Vagina (tissue), 2 donors: ENCODE results near the gene ETAA1. TPM values are rescaled to one million over a fixed set of nuclear protein-coding genes. Genes with fewer than 3 reads are reported as not detected.
A peak's percentile ranks its signal among the peaks of the same experiment; 100 is the strongest.

ENCODE experiments used
- DNase-seq, 2 donors: peaks; one replicate each; pipeline ENCODE4 v3.0.0-alpha.2; 2017; ENCODE audit errors: extremely low spot score in 2 of 2
- H3K27ac ChIP-seq: fragments of 200-600 bp; sonication (generic); one replicate; pipeline ENCODE4 v1.5.1; 2019
- H3K27me3 ChIP-seq: fragments of 200-600 bp; sonication (generic); one replicate; pipeline ENCODE4 v1.5.1; 2019
- H3K36me3 ChIP-seq, 2 donors: fragments of 200-600 bp; sonication (generic); one replicate each; pipeline ENCODE4 v1.5.1; 2017 to 2019
- H3K4me1 ChIP-seq: fragments of 200-600 bp; sonication (generic); one replicate; pipeline ENCODE4 v1.5.1; 2019
- H3K4me3 ChIP-seq, 2 donors: fragments of 200-600 bp; sonication (generic); 1 replicate in 1 of 2; 2 replicates in 1 of 2; pipeline ENCODE4 v1.5.1; 2016 to 2019
- H3K9me3 ChIP-seq: fragments of 200-600 bp; sonication (generic); one replicate; pipeline ENCODE4 v1.5.1; 2019
- POLR2A ChIP-seq, 2 donors: fragments of 450-650 bp; IDR thresholded peaks; one replicate each; pipeline ENCODE4 v1.6.1; 2017; ENCODE audit warnings: antibody characterized with exemption in 2 of 2, mild to moderate bottlenecking in 2 of 2, moderate library complexity in 2 of 2
- POLR2AphosphoS5 ChIP-seq, 2 donors: sonication (generic); formaldehyde crosslinking; IDR thresholded peaks; one replicate each; pipeline ENCODE4 v1.9.0; 2017; ENCODE audit warnings: antibody characterized with exemption in 2 of 2, mild to moderate bottlenecking in 2 of 2, low read depth in 1 of 2; ENCODE audit not compliant: insufficient read depth in 1 of 2
- intact Hi-C: fragments of 100-400 bp; cut with DNase I; formaldehyde crosslinking; loops from one replicate; pipeline ENCODE4 v1.15.1; 2023
- total RNA-seq: library from RNA; depleted of rRNA; stranded (reverse); fragments of >200 nt; gene quantifications from one replicate; pipeline ENCODE4 v1.2.3, GENCODE V29; 2016
- TF ChIP-seq, protein P1 (sequence below), 3 experiments: fragments of 450-650 bp in 2 of 3; fragments of 200-600 bp in 1 of 3; sonication (generic) in 1 of 3; IDR thresholded peaks; one replicate each; pipeline ENCODE4 v1.5.1; 2017 to 2019; ENCODE audit warnings: antibody characterized with exemption in 3 of 3, mild to moderate bottlenecking in 2 of 3, moderate library complexity in 2 of 3

The ETAA1 gene
- total RNA-seq, 1 donor from 2014 or later, result 15.2 TPM

DNA sequence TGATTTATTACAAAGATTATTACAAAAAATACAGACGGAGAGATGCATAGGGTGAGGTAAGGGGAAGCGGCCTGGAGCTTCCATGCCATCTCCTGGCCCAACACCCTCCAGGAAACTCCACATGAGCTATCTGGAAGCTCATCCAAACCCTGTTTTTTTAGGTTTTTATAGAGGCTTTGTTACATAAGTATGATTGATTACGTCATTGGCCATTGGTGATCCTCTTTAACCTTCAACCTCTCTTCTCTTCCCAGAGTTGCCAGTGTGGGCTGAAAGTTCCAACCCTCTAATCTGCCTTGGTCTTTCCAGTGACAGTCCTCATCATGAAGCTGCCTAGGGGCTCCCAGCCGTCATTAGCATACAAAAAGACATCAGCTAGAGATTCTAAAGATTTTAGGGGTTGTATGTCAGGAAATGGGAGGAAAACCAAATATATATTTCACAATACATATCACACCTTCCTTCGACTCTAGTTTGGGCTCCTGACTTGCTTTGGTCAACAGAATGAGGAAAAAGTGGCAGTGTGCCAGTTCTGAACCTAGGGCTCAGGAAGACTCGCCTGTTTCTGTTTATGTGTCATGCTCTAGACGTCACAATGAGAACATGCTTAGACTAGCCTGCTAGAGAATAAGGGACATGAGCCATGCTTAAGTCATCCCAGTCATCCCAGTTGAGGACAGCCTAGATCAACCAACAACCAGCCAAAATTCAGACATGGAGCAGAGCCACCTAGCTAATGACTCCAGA, 54.1 kb downstream of the ETAA1 start:
- intact Hi-C loops, result no loop called here
- no peak for TF ChIP-seq POLR2A (IDR thresholded peaks at IDR 0.05)
- TF ChIP-seq POLR2AphosphoS5 (IDR thresholded peaks at IDR 0.05; ENCODE audit: insufficient read depth in 1 of 2, low read depth in 1 of 2), result peak in 1 of 2 donors; percentile 65
- TF ChIP-seq, protein P1, sequence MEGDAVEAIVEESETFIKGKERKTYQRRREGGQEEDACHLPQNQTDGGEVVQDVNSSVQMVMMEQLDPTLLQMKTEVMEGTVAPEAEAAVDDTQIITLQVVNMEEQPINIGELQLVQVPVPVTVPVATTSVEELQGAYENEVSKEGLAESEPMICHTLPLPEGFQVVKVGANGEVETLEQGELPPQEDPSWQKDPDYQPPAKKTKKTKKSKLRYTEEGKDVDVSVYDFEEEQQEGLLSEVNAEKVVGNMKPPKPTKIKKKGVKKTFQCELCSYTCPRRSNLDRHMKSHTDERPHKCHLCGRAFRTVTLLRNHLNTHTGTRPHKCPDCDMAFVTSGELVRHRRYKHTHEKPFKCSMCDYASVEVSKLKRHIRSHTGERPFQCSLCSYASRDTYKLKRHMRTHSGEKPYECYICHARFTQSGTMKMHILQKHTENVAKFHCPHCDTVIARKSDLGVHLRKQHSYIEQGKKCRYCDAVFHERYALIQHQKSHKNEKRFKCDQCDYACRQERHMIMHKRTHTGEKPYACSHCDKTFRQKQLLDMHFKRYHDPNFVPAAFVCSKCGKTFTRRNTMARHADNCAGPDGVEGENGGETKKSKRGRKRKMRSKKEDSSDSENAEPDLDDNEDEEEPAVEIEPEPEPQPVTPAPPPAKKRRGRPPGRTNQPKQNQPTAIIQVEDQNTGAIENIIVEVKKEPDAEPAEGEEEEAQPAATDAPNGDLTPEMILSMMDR (IDR thresholded peaks at IDR 0.05), result no peak
- no peak for DNase-seq
- Histone ChIP-seq H3K4me1 (peaks cover 1% of the 10 kb centered on the region), H3K9me3 (no peaks in the 10 kb centered on the region), H3K4me3 (no peak overlapping the region), H3K27me3 (no peaks in the 10 kb centered on the region), H3K27ac (peak overlapping the region; percentile 45), H3K36me3 (no peaks in the 10 kb centered on the region)

DNA sequence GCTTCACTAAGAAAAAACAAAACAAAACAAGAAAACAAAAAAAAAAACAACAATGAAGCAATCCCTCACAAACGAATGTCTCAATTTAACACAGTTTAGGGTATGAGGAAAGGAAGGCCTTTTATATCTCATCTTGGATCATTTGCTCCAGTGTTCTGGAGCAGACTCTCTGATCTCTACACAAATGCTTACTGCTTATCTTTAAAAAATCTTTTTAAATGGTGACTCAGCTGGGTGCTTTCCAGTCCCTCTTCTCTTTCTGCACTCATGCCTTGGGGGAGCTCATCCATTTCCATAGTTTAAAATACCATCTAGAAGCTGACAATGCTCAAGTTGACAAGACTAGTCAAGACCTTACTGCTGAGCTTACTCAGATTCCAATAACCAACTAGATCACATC, 56.2 kb downstream of the ETAA1 start:
- intact Hi-C loops, result no loop called here
- no peaks in the 10 kb centered on the region for H3K4me1 ChIP-seq

DNA sequence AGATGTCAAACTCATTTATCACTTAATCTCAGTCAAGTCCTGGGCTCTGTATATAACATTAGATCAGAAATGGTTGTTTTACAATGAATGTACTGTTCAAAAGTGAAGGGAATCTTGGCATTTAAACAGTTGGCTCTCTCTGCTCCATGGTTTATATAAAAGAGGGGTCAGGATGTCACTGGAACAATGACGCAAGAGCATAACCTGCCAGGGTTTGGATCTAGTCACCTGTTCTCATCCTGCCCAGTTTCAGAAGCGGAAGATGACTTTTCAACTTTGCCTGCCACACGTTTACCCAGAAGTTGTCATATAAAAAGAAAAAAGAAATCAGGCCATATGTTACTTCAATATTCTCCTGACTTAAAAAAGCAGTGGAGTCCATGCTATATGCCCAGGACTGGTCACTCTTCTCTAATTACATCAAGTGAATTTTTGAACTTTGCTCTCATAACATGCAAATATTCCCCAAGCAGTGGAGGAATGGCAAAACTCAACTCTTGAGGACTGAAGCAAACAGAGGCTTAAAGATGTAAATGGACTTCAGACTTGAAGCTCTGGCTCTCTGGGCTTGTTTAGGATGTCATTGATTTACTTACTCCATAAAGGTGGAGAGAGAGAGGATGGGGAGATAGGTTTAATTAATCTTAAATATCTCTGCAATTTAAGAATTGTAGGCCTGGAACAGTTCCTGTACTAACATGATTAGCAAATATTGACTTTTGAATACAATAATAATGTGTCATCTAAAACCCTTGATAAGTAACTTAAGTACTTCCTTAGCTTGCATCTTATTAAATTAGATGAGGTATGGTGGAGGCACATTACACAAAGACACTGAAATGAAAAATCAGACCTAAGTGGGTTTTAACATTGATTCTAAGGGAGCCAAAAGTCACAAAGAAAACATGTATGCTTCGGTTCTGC, 58.3 kb downstream of the ETAA1 start:
- no peak overlapping the region for H3K4me3 ChIP-seq
- no peaks in the 10 kb centered on the region for H3K27me3 ChIP-seq
- H3K4me1 ChIP-seq, result no peaks in the 10 kb centered on the region
- DNase-seq, result no peak
- H3K27ac ChIP-seq, result no peak overlapping the region
- intact Hi-C loops, result no loop called here
- H3K9me3 ChIP-seq, result no peaks in the 10 kb centered on the region
- TF ChIP-seq POLR2AphosphoS5 (IDR thresholded peaks at IDR 0.05; ENCODE audit: insufficient read depth in 1 of 2, low read depth in 1 of 2) (no peak), POLR2A (IDR thresholded peaks at IDR 0.05) (no peak)
- TF ChIP-seq, protein P1 (IDR thresholded peaks at IDR 0.05), result no peak
- no peaks in the 10 kb centered on the region for H3K36me3 ChIP-seq

More for the DNA sequence above, 56.2 kb downstream of the ETAA1 start:
- Histone ChIP-seq H3K4me3 (no peak overlapping the region), H3K27ac (no peak overlapping the region), H3K36me3 (no peaks in the 10 kb centered on the region), H3K27me3 (no peaks in the 10 kb centered on the region), H3K9me3 (no peaks in the 10 kb centered on the region)
- DNase-seq, result no peak
- TF ChIP-seq POLR2AphosphoS5 (IDR thresholded peaks at IDR 0.05; ENCODE audit: insufficient read depth in 1 of 2, low read depth in 1 of 2) (no peak), POLR2A (IDR thresholded peaks at IDR 0.05) (no peak)
- TF ChIP-seq, protein P1 (IDR thresholded peaks at IDR 0.05), result no peak

DNA sequence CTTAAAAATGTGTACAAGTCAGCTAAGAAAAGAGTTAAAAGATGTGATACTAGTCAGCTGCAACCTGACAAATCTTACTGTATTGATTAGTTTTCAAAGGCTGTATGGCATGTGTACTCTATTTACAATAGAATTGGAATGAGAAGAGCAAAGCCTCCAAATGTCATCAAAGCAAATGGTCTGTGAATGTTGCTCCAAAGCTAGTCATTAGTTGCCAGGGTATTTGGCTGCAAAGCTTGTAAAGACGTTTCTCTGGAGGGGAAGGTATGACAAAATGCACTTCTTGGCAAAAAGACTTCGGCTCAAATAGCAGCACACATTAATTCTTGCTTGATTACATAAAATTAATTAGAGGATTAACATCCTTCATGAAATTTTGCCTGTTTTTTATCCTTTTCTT, 59.3 kb downstream of the ETAA1 start:
- intact Hi-C loops, result no loop called here
- H3K36me3 ChIP-seq, result no peaks in the 10 kb centered on the region
- no peaks in the 10 kb centered on the region for H3K4me1 ChIP-seq
- TF ChIP-seq, protein P1 (IDR thresholded peaks at IDR 0.05), result no peak
- no peak for TF ChIP-seq POLR2AphosphoS5 (IDR thresholded peaks at IDR 0.05; ENCODE audit: insufficient read depth in 1 of 2, low read depth in 1 of 2)
- TF ChIP-seq POLR2A (IDR thresholded peaks at IDR 0.05), result no peak
- H3K9me3 ChIP-seq, result no peaks in the 10 kb centered on the region
- no peak overlapping the region for H3K4me3 ChIP-seq
- DNase-seq, result no peak
- no peak overlapping the region for H3K27ac ChIP-seq
- no peaks in the 10 kb centered on the region for H3K27me3 ChIP-seq
